Neural cell (in vitro differentiated cells): ENCODE results near the gene UNC45A. TPM values are rescaled to one million over a fixed set of nuclear protein-coding genes. Genes with fewer than 3 reads are reported as not detected.
"Not testable (repeated sequence)": the region's sequence is repeated elsewhere in the genome, so short reads cannot be mapped to it uniquely, and the experiment has no call there.

Source experiments
- H2AFZ ChIP-seq: fragments of 200-600, 300-800 bp; sonication (generic), shearing (Covaris generic); 2 replicates; pipeline ENCODE4 v1.6.0; 2014; ENCODE audit warnings: low read depth, mild to moderate bottlenecking, antibody characterized with exemption, low read length, moderate library complexity
- H3F3A ChIP-seq: fragments of 200-600 bp; shearing (Covaris generic); 2 replicates; pipeline ENCODE4 v1.6.1; 2016; ENCODE audit warnings: mild to moderate bottlenecking, moderate library complexity, mixed read lengths, antibody characterized with exemption, low read length; ENCODE audit not compliant: insufficient read depth, poor library complexity, severe bottlenecking
- H3K27ac ChIP-seq: fragments of 200-600, 300-800 bp; sonication (generic), shearing (Covaris generic); 2 replicates; pipeline ENCODE4 v1.5.1; 2014; ENCODE audit warnings: mild to moderate bottlenecking, low read length, moderate library complexity
- H3K27me3 ChIP-seq: fragments of 300-800, 200-600 bp; sonication (generic), shearing (Covaris generic); 2 replicates; pipeline ENCODE4 v1.6.0; 2014; ENCODE audit warnings: mild to moderate bottlenecking, low read depth, low read length, moderate library complexity; ENCODE audit not compliant: insufficient read depth
- H3K36me3 ChIP-seq: fragments of 300-800, 200-600 bp; sonication (generic), shearing (Covaris generic); 2 replicates; pipeline ENCODE4 v1.5.1; 2014; ENCODE audit warnings: mild to moderate bottlenecking, antibody characterized with exemption, low read length, moderate library complexity; ENCODE audit not compliant: insufficient read depth
- H3K4me2 ChIP-seq: fragments of 300-800, 200-600 bp; sonication (generic), shearing (Covaris generic); 2 replicates; pipeline ENCODE4 v1.6.0; 2014; ENCODE audit warnings: mild to moderate bottlenecking, low read length
- H3K4me3 ChIP-seq: fragments of 300-800, 200-600 bp; sonication (generic), shearing (Covaris generic); 2 replicates; pipeline ENCODE4 v1.5.1; 2014; ENCODE audit warnings: mild to moderate bottlenecking, low read length, moderate library complexity
- H3K79me2 ChIP-seq: fragments of 200-600 bp; shearing (Covaris generic); replicated peaks from 2 replicates; pipeline ENCODE4 v1.6.0; 2014; ENCODE audit warnings: mild to moderate bottlenecking, low read length, moderate library complexity; ENCODE audit not compliant: insufficient read depth
- H3K9ac ChIP-seq: fragments of 300-800, 200-600 bp; sonication (generic), shearing (Covaris generic); 2 replicates; pipeline ENCODE4 v1.6.1; 2016; ENCODE audit warnings: mild to moderate bottlenecking, low read length, mixed read lengths
- H3K9me2 ChIP-seq: fragments of 200-600 bp; shearing (Covaris generic); 2 replicates; pipeline ENCODE4 v1.6.1; 2016; ENCODE audit warnings: mild to moderate bottlenecking, low read length, mixed read lengths; ENCODE audit not compliant: insufficient read depth
- H3K9me3 ChIP-seq: fragments of 200-600, 300-800 bp; sonication (generic), shearing (Covaris generic); 2 replicates; pipeline ENCODE4 v1.6.1; 2016; ENCODE audit warnings: mild to moderate bottlenecking, mixed run types, low read length, moderate library complexity, mixed read lengths
- H4K20me1 ChIP-seq: fragments of 200-600 bp; shearing (Covaris generic); 2 replicates; pipeline ENCODE4 v1.6.1; 2016; ENCODE audit warnings: mild to moderate bottlenecking, mixed run types; ENCODE audit not compliant: insufficient read depth
- EP300 ChIP-seq: fragments of 450-650 bp; conservative IDR thresholded peaks from 2 replicates; pipeline ENCODE4 v1.6.1; 2014; ENCODE audit warnings: antibody characterized with exemption, mild to moderate bottlenecking, moderate library complexity; ENCODE audit not compliant: poor library complexity, severe bottlenecking
- EZH2 ChIP-seq: fragments of 200-600, 300-800 bp; shearing (Covaris generic), sonication (generic); IDR thresholded peaks from 2 replicates; pipeline ENCODE4 v1.6.1; 2014; ENCODE audit warnings: antibody characterized with exemption, low read length, borderline replicate concordance, mild to moderate bottlenecking; ENCODE audit not compliant: insufficient read depth, poor library complexity, severe bottlenecking
- MXI1 ChIP-seq: fragments of 450-650 bp; conservative IDR thresholded peaks from 2 replicates; pipeline ENCODE4 v1.6.1; 2014; ENCODE audit warnings: antibody characterized with exemption, mild to moderate bottlenecking; ENCODE audit not compliant: poor library complexity, severe bottlenecking
- POLR2AphosphoS5 ChIP-seq: IDR thresholded peaks from 2 replicates; pipeline ENCODE4 v1.6.1; 2012
- RAD21 ChIP-seq: fragments of 450-650 bp; conservative IDR thresholded peaks from 2 replicates; pipeline ENCODE4 v1.6.1; 2014; ENCODE audit warnings: antibody characterized with exemption, mild to moderate bottlenecking, moderate library complexity
- REST ChIP-seq: IDR thresholded peaks from 2 replicates; pipeline ENCODE4 v1.6.1; 2012; ENCODE audit warnings: borderline replicate concordance
- SMC3 ChIP-seq: fragments of 450-650 bp; conservative IDR thresholded peaks from 2 replicates; pipeline ENCODE4 v1.6.1; 2014; ENCODE audit warnings: antibody characterized with exemption, mild to moderate bottlenecking, moderate library complexity; ENCODE audit not compliant: poor library complexity
- TAF1 ChIP-seq: IDR thresholded peaks from 2 replicates; pipeline ENCODE4 v1.6.1; 2012; ENCODE audit warnings: low read depth
- polyA plus RNA-seq: library from polyadenylated mRNA; depleted of rRNA; stranded (reverse); fragments of >200 nt; gene quantifications from 2 replicates; pipeline ENCODE4 v1.2.3, GENCODE V29; 2014

The UNC45A gene
- polyA plus RNA-seq, 1 donor from 2014 or later = 41.3 TPM

DNA sequence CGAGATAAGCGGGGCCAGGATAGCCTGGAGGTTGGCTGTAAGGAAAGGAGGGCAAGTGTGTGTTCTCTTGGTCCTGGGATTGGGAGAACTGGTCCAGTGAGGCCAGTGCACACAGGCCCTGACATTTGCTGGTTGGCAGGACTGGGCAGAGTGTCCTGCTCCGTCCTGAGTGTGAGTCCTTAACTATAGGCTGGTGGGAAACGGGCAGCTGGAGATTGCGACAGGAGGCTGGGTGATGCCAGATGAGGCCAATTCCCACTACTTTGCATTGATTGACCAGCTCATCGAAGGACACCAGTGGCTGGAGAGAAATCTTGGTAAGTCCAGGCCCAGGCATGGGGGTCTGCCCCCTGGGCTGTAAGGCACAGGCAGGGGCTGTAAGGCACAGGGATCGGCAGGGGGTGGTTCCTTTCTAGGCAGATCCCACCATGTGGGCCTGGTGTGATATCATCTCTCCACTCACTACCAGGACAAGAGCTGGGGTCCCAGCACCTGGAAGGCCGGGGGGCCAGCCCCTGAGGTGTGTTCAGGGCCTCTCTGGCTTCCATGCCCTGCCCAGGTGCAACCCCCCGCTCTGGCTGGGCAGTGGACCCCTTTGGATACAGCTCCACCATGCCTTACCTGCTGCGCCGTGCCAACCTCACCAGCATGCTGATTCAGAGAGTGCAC is 28.8 kb upstream of the UNC45A start:
- Histone ChIP-seq H3K4me3 (no peak overlapping the region), H3K9me2 (no peaks in the 10 kb centered on the region), H3K27ac (no peak overlapping the region), H3K9me3 (no peaks in the 10 kb centered on the region), H3K9ac (no peak overlapping the region), H3K27me3 (no peaks in the 10 kb centered on the region), H3K4me2 (no peak overlapping the region), H3K79me2 (no peaks in the 10 kb centered on the region), H3F3A (no peaks in the 10 kb centered on the region), H2AFZ (no peak overlapping the region), H4K20me1 (no peaks in the 10 kb centered on the region), H3K36me3 (peaks cover 7% of the 10 kb centered on the region)
- TF ChIP-seq EZH2 (no peak), POLR2AphosphoS5 (no peak), RAD21 (no peak), EP300 (no peak), TAF1 (no peak)

- TF ChIP-seq SMC3 (no peak), POLR2AphosphoS5 (no peak), EP300 (no peak), MXI1 (no peak)
- Histone ChIP-seq H3K9me3 (no peaks in the 10 kb centered on the region), H3K9me2 (no peaks in the 10 kb centered on the region), H3K79me2 (no peaks in the 10 kb centered on the region), H3K27me3 (no peaks in the 10 kb centered on the region), H3K4me2 (no peak overlapping the region), H2AFZ (no peak overlapping the region), H3K27ac (no peak overlapping the region), H3K36me3 (peaks cover 7% of the 10 kb centered on the region), H4K20me1 (no peaks in the 10 kb centered on the region), H3K4me3 (no peak overlapping the region), H3F3A (no peaks in the 10 kb centered on the region), H3K9ac (no peak overlapping the region)
Measured at GRCh38 chr15:90907051-90907660, 27.9 kb upstream of the UNC45A start.

- Histone ChIP-seq H2AFZ (no peak overlapping the region), H3K4me3 (no peak overlapping the region), H4K20me1 (no peaks in the 10 kb centered on the region), H3K36me3 (peaks cover 7% of the 10 kb centered on the region), H3K9me3 (no peaks in the 10 kb centered on the region), H3K79me2 (no peaks in the 10 kb centered on the region), H3K27me3 (no peaks in the 10 kb centered on the region), H3K9ac (no peak overlapping the region), H3F3A (no peaks in the 10 kb centered on the region), H3K27ac (no peak overlapping the region), H3K4me2 (no peak overlapping the region), H3K9me2 (no peaks in the 10 kb centered on the region)
- TF ChIP-seq EZH2 (no peak), EP300 (no peak), POLR2AphosphoS5 (no peak), MXI1 (no peak), REST (no peak), RAD21 (no peak)
Measured at GRCh38 chr15:90907838-90908507, 27.1 kb upstream of the UNC45A start.

- H3K27ac ChIP-seq, H3K79me2 ChIP-seq, H3K4me3 ChIP-seq, H4K20me1 ChIP-seq, H3K9ac ChIP-seq, H3K9me2 ChIP-seq, H3K27me3 ChIP-seq, H3K9me3 ChIP-seq, H2AFZ ChIP-seq, H3F3A ChIP-seq, H3K4me2 ChIP-seq, H3K36me3 ChIP-seq: not testable (repeated sequence)
Measured at GRCh38 chr15:90909449-90909848, 25.6 kb upstream of the UNC45A start.
